H4 (cell line): ENCODE data around the gene ATG9A. TPM values are rescaled to one million over a fixed set of nuclear protein-coding genes. Genes with fewer than 3 reads are reported as not detected.

ENCODE experiments used
- DNase-seq: peaks from one replicate; pipeline ENCODE4 v3.0.0-alpha.2; 2015; ENCODE audit warnings: low spot score
- total RNA-seq: library from RNA; depleted of rRNA; stranded (reverse); fragments of >200 nt; shearing (Covaris generic); gene quantifications from 2 replicates; pipeline ENCODE4 v1.2.3, GENCODE V29; 2014

Gene ATG9A
- total RNA-seq, 1 experiment from 2014 or later: 73.6 TPM

GRCh38 chr2:219220652-219221402 is 8.6 kb downstream of the ATG9A start:
- DNase-seq: no peak

DNA sequence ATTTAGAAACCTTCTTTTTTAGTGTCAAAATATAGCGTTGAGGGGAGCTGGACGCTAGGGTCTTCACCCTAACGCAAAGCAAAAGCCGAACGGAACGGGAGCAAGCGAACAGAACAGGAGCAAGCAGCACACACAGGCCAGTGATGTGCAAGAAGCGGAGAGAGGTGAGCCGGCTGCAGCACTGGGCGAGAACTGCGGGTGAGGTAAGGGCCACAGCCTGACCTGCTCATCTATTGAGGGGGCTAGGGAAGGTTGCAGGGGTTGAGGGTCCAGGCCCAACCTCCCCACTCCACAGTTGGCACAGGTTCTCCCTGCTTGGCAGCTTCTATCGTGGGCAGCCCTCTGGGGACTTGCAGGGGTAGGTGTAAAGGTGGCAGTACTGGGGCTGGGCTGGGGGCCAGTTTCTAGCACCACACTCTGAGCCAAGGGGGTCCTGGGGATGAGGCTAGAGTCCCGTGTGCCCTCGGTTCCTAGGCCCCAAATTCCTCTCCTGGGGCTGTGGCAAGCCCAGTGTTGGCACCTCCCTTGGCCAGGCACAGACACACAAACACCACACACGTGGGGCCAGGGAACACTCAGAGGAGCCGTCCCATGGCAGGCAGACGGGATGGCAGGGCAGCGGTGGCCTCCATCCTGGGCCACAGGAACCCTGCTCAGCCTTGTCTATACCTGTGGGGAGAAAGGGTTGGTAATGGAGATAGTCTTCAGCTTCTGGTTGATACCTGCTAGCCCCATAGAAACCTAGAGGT is 9.5 kb downstream of the ATG9A start:
- DNase-seq: no peak

DNA sequence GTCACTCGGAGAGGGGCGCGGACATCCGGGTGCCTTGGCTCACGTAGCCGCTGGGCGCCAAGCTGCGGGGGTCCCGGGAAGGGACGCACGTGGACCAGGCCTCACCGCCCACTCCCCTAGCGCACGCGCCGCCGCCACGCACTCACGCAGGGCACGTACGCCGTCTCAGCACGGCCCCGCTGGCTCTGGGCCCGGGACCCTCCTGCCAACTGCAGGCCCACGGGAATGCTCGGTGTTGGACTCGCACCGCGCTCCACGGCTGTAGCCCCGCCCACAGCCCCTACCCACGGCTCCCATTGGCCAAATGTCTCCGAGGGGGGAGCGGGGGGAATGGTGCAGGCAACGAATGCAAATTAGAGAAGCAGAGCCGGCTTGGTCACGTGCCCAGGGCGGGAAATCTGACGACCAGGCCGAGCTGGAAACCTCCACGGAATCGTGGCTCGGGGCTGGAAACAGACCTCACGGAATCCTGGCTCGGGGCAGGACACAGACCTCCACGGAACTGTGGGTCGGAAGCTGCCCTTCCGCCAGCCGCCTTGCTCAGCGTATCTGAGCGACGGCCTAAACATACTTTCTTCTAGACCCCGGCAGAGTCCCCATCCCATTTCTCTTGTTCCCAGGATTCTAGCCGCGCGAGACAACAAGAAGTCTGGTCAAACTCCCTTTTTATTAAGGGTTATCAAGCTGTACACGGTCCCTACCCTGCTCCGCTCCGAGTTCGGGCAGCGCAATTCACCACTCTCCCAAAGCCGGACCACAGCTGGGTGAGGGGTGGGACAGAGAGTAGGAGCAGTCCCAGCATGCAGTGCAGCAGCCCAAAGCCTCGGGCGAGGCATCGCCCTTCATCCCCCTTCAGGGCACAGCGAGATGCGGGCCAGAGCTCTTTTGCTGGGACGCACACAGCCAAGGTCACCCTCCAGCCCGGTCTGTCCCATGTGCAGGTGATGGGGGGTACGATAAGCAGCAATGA is 10.4 kb downstream of the ATG9A start, which contains the start of gene ABCB6:
Gene ABCB6 (minus strand): TSS at position 227 of the 970 bp plus-strand sequence. CDS start 285 bp downstream, outside the sequence.
- DNase-seq: peak; percentile 92

DNA sequence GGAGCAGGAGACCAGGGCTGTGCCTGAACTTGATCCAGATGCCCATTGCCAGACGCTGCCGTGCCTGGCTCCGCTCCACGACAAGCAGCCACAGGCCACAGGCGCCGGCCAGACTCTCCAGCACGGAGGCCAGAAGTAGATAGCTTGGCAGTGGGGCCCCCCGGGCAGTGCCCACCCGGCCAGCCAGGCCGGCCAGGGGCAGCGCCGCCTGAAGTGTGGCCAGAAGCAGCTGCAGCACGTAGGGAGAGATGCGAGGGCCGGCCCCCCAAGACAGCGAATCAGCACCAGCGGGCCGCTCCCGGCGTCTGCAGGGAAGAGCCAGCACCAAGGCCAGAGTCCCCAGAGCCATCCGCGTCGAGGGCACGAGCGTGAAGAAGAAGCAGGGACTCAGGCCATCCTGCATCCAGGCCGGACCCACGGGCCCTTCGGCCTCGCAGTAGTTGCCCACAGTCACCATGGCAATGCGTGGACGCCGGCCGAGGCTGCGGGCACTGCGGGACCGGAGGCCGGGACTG is 11.2 kb downstream of the ATG9A start:
- peak; percentile 63 for DNase-seq

GRCh38 chr2:219216535-219216915 is 12.9 kb downstream of the ATG9A start:
- DNase-seq: no peak

DNA sequence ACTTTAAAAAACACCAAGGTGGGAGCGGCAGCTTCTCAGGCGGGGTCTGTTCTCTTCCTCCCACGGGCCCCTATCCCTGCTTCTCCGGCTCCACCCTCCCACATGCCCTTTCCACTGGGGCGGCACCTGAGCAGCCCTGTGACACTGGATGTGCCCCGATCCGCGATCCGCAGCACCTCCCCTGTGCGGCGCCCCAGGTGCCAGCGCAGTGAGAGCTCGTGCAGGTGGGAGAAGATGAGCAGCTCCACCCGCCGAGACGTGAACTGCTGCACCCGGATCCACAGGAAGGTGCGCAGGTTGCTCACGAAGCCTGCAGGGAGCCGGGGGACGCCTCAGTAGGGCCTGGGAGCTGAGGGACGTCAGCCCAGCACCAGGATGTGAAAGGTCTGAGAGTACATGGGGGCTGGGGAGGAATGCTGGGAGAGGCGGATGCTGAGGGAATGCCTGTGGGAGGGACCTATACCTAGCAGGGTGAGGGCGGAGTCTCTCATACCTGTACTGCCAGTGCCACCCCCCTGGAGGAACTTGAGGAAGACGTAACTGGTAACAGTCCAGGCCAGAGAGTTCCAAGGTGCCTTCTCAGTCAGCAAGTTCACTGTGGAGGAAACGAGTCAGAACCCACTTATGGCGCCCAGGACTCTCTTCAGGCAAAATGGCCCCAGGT is 13.4 kb downstream of the ATG9A start:
- DNase-seq: no peak

GRCh38 chr2:219214786-219215185 is 14.7 kb downstream of the ATG9A start:
- no peak for DNase-seq

- DNase-seq: no peak
These were observed 15.3 kb downstream of the ATG9A start for GRCh38 chr2:219214141-219214540.

DNA sequence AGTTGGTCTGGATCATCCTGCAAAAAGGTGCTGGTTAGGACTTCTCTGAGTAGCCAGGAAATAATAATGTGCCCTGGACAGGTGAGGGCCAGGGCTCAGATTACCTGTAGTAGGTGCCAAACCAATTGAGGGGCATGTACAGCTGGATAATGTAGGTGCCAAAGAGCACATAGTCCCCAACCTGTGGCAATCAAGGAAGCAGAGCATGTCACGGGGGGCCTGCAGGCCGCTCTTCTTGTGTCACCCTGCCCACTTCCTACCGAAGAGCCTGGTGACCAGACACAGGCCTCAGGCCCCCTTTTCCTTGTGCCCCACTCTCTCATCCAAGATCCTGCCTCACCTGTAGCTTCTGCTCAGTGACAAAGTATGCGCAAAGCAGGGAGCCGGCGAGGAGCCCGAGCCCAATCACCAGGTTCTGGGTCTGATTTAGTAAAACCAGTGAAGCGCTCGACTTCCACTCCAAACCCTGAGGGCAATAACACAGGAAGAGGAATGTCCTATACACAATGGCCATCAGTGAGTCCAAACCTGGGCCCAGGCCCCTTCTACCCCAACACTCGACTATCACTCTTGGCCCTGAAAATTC is 15.9 kb downstream of the ATG9A start:
- no peak for DNase-seq

- DNase-seq: no peak
These were observed 16.4 kb downstream of the ATG9A start for GRCh38 chr2:219213026-219213415.

DNA sequence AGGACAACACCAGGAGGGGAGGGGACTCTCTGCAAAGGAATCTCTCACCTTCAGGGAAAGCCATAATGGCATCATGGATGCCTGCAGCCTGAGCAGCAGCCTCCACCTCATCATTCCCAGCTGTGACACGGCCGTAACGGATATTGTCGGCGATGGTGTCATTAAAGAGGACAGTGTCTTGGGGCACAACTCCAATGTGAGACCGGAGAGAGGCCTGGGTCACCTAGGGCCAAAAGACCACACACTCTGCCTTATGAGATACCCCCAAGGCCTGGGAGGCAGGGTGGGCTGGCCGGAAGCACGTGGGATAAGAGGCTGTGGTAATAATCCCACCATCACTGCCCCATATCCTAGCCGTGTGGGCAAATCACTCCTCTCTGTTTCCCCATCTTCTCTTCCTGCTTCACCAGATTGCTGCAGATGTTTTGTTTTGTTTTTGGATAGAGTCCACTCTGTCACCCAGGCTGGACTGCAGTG is 18.5 kb downstream of the ATG9A start:
- no peak for DNase-seq

- no peak for DNase-seq
These were observed 19.1 kb downstream of the ATG9A start for GRCh38 chr2:219210196-219210885.

DNA sequence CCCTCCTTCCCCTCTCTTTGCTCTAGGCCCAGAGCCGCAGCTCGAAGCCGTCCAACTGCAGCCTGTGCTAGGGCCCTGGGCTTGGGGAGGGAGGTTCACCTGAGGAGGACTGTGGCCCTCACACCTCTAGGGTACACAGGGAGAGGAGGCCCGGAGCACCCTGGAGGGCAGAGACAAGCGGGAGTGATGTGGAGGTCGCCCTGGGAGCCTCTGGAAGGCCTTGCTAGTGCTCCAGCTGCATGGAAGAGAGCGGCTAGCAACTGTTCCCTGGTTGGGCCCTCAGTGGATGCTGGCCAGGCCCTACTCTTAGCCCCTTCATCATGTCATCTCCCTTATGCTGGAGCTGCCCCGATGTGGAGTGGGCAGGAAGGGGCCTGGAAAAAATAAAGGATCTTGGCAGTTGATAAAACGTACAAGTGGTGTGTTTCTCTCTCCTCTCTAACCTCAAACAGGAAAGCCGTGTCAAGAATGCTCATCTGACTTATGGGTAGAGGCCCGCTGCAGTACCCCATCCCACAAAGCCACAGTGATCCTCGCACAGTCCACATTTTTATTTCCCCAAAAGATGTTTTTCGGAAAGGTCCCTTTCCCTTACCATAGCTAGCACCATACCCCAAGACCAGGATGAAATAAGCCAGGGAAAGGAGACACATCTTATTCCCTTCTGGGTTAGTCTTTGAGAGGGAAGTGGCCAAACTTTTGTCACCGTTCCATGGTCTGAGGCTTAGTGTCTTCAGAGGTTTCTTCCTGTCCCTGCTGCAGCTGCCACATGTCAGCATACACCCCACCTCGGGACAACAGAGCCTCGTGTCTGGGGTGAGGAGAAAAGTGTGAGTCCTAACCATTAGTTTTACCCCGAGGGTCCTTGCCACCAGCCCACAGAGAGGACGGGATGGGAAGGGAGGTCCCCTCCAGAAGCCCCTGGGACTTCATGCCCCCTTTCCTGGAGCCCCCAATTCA is 19.9 kb downstream of the ATG9A start:
- DNase-seq: no peak

- peak; percentile 42 for DNase-seq
These were observed 21.3 kb downstream of the ATG9A start for GRCh38 chr2:219207884-219208740.

DNA sequence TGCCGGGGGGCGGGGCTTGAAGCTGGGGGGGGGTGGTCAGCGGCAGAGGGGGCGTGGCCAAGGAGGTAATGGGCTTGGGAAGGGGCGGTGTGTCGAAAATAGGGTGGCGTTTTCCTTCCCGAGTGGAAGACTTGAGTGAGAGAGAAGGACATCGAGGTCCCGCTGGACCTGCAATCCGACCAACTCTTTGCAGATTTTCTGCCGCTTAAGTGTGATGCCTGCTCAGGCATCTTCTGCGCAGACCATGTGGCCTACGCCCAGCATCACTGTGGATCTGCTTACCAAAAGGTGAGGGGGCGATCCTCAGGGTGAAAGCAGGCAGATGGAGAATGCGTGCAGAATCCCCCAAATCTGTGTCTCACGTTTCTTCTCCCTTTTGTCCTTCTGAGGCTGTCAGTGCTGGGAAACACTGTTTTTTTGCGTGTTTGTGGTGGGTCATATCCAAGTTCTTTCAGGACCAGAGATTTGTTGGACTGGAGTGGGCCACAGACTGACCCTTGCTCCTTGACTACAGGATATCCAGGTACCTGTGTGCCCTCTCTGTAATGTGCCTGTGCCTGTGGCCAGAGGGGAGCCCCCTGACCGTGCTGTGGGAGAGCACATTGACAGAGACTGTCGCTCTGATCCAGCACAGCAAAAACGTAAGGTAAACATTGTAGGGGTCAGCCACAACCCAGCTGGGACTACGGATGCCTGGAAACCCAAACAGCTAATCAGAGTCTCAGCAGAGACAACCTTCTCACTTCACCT is 22.1 kb downstream of the ATG9A start:
- no peak for DNase-seq

- peak; percentile 86 for DNase-seq
These were observed 22.9 kb downstream of the ATG9A start, which contains the start of gene ZFAND2B for GRCh38 chr2:219206328-219207133. ZFAND2B (plus strand) TSS chr2:219206782; CDS start chr2:219206988, 206 bp downstream.
